GM12801 (cell line): ENCODE results near the gene KCNK7.

ENCODE experiments used
- TF ChIP-seq, protein P1 (sequence below): IDR thresholded peaks from one replicate; pipeline ENCODE4 v1.5.1; 2011; ENCODE audit warnings: control low read depth; ENCODE audit not compliant: insufficient read length; ENCODE audit errors: extremely low read depth

The KCNK7 gene

DNA sequence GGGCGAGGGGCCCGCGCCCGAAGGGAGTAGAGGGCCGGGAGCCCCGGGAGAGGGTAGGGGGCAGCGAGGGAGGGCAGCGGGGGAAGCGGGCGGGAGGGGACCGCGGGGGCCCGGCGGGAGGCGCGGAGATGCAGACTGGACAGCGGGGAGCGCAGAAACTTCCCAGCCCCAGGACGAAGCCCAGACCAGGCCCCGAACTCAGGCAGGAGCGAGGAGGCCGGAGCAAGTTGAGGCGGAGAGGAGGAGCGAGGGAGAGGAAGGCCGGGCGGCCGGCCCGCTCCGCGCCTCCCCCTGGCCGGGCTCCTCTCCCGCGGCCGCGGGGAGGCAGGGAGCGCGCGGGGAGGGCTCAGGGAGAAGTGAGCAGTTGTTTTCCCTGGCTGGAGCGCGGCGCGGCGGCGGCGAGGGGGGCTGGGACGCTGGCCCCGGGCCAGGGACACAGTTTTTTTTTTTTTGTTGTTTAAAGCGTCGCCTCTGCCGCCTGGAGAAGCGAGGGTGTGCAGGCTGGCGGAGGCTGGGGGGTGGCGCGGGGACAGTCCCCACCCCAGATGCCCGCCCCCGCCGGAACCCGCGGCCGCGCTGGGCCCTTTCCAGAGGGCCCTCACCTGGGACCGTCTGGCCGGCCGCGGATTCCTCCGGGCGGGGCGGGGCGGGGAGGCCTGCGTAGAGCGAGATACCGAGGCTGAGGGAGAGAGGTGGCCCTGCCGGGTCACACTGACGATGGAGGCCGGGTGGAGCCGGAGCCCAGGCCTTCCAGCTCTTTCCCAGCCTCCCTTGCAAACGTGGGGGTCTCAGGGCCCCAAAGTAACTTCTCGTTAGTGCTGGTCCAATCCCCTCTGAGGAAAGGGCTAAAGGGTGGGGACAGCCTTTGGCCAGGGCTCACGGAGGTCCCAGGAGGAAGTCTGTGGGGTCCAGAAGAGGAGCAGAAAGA is 37.3 kb downstream of the KCNK7 start, which contains the start of gene LTBP3:
Gene LTBP3, minus strand, starts transcription at position 358 of the 928 bp plus-strand sequence. CDS start 400 bp downstream, outside the sequence.
- TF ChIP-seq, protein P1, sequence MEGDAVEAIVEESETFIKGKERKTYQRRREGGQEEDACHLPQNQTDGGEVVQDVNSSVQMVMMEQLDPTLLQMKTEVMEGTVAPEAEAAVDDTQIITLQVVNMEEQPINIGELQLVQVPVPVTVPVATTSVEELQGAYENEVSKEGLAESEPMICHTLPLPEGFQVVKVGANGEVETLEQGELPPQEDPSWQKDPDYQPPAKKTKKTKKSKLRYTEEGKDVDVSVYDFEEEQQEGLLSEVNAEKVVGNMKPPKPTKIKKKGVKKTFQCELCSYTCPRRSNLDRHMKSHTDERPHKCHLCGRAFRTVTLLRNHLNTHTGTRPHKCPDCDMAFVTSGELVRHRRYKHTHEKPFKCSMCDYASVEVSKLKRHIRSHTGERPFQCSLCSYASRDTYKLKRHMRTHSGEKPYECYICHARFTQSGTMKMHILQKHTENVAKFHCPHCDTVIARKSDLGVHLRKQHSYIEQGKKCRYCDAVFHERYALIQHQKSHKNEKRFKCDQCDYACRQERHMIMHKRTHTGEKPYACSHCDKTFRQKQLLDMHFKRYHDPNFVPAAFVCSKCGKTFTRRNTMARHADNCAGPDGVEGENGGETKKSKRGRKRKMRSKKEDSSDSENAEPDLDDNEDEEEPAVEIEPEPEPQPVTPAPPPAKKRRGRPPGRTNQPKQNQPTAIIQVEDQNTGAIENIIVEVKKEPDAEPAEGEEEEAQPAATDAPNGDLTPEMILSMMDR = no peak

DNA sequence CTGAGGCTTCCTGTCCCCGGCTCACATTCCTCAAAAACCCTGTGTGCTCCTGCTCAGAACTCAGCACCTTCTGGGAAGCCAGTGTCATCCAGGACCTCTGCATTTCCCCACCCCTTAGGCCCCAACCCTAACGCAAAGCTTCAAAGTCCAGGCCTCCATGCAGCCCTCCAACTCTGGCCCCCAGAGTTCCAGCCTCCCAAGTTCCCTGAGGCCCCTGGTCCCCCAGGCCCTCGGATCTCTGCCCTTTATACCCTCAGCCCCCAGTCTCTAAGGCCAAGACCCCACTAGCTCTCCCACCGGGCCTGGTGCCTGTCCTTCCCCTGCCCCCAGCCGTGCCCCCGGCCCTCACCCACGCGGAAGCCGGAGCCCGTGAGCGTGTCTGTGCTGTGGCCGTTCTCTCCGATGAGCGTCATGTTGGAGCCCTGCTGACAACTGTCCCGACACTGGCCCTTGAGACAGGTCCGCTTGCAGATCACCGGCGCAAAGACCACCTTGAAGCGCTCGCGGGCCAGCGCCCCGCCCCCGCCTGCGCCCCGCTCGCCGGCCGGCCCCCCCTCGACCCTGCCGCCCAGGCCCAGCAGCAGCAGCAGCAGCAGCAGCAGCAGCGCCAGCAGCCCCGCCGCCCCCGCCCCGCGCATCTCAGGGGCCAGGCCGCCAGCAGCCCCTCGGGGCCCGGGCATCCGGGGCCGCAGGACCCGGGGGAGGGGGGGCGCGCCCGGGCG is 38.2 kb downstream of the KCNK7 start:
- TF ChIP-seq, protein P1 = no peak

DNA sequence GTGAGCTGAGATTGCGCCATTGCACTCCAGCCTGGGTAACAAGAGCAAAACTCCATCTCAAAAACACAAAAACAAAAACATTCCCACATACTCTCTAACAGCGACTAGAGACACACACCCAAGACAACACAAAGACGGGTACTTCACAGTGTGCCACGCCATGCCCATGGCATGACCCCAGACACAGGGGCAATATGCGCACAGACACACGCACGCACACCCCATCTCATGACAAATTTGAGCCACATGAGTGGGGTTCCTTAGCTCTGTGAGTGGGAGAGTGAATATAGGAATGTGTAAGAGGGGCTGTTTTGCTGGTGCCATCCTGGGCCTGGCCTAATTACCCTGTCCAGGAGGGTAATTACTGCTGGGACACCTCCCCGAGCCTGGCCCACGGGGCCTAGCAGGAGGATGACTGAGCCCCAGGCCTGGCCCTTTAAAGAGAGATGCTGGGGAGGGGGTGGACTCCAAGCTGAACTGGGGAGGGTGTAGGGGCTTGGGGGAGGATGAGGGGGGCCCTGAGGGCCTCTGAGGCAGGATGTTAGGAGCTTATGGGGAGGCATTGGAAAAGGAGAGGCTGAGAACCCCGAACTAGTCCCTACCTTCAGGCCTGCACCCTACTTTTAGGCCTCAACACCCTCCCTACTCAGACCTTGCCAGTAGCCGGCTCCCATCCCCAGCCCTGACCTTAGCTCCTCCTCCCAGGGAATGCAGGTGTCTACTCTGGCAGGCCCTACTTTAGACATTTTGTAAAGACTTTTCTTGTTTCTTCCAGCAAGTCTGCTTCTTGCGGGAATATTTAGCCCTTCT is 38.9 kb downstream of the KCNK7 start:
- TF ChIP-seq, protein P1 = no peak

DNA sequence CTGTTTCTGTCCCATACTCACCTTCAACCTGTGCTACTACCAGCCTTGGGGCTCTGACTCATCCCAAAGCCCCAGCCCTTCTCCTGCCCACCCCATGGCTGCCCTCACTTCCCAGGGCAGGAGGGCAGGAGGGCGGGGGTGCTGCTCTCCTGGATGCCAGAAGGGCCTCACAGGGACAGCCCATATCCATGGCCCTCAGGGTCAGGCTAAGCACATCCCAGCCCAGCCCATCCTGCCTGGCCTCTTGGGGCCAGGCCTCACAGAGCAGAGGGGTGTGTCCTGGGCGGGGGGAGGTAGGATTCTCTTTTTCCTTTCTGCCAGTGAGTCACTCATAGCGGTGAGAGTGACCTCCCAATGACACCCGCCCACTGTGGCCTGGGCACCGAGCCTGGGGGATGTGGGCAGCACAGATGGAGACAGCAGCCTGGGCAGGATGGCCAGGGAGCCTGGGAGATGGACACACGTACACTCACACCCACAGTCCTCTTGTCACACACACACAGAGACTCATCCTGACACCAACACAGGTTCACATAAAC is 39.8 kb downstream of the KCNK7 start:
- TF ChIP-seq, protein P1 = no peak

DNA sequence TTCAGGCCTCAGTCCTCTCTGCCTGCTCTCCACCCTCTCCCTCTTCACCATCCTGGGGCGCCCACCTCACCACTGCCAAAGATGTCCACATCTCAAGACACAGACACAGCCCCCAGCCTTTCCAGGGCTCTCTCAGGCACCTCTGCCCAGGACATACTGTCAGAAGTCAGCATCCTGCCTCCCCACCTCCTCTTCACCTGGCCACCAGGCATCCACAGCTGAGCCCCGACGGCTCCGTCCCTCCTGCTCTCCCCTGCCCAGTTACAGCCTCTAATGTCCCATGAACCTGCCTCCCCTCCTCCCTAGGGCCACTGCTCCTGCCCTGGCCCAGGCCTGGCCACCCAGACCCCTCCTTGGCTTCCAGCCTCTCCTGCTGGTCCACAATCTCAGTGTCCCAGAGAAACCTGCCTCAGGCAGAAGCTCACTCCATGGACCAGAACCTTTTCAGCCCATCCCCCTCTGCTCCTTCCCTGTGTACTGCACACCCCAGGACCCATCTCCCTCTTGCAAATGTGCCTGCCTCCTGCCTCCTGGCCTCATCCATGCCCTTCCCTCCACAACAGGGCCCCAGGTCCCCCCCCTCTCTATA is 40.7 kb downstream of the KCNK7 start:
- TF ChIP-seq, protein P1 = no peak

DNA sequence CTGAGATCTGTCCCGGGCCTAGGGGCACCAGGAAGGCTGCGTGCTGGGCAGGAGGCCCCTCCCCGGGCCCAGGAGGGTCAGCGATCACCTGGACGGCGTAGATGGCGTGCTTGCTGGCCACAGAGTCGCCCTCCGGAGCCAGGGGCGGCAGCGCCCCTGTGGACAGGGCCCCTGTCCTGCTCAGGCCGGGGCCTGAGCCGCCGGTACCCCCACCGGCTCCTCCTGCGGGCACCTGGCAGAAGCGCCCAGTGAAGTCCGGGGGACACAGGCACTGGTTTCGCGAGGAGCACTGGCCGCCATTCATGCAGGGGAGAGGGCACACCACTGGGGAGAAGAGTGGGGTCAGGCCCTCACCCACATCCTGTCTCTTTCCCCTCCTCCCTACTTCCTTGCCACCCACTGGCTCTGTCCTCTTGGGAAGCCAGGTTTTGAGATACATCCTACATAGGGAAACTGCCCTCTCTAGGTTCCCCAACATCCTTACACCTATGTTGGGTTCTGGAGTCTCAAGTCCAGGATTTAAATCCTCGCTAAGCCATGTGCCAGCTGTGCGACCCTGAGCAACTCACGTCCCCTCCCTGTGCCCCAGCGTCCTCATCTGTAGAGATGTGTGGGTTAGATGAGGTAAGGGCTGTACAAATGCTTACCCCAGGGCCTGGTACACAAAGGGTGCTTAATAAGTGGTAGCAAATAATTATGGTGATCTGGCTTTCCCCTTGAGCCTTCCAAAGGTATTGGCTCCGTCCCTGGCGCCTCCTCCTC is 41.4 kb downstream of the KCNK7 start:
- TF ChIP-seq, protein P1 = no peak
